ENCODE data around the gene GPR176. TPM values are rescaled to one million over a fixed set of nuclear protein-coding genes. Genes with fewer than 3 reads are reported as not detected.

Gene GPR176
- total RNA-seq, 1 donor from 2014 or later: 21.1 TPM

- H3K9me3 Mint-ChIP-seq (ENCODE audit: unreplicated experiment): no peaks in the 10 kb centered on the region
- no peak for TF ChIP-seq CTCF (IDR thresholded peaks at IDR 0.05)
- H3K4me1 Mint-ChIP-seq (ENCODE audit: unreplicated experiment): peaks cover 13% of the 10 kb centered on the region
- DNase-seq (ENCODE audit: extremely low spot score, unreplicated experiment): no peak
- H3K27me3 Mint-ChIP-seq (ENCODE audit: unreplicated experiment): no peaks in the 10 kb centered on the region
- H3K27ac Mint-ChIP-seq (ENCODE audit: unreplicated experiment): no peak overlapping the region
- no peak overlapping the region for H3K4me3 Mint-ChIP-seq (ENCODE audit: unreplicated experiment)
- no peaks in the 10 kb centered on the region for H3K36me3 Mint-ChIP-seq (ENCODE audit: unreplicated experiment)
Measured at GRCh38 chr15:39884351-39884750, 35.7 kb downstream of the GPR176 start.

- Mint-ChIP-seq H3K27me3 (ENCODE audit: unreplicated experiment) (no peaks in the 10 kb centered on the region), H3K27ac (ENCODE audit: unreplicated experiment) (no peak overlapping the region), H3K4me3 (ENCODE audit: unreplicated experiment) (no peak overlapping the region), H3K4me1 (ENCODE audit: unreplicated experiment) (peaks cover 2% of the 10 kb centered on the region), H3K36me3 (ENCODE audit: unreplicated experiment) (no peaks in the 10 kb centered on the region), H3K9me3 (ENCODE audit: unreplicated experiment) (no peaks in the 10 kb centered on the region)
- no peak for TF ChIP-seq CTCF (IDR thresholded peaks at IDR 0.05)
- DNase-seq (ENCODE audit: extremely low spot score, unreplicated experiment): no peak
Measured at GRCh38 chr15:39882602-39883001, 37.5 kb downstream of the GPR176 start.

- Mint-ChIP-seq H3K9me3 (ENCODE audit: unreplicated experiment) (no peaks in the 10 kb centered on the region), H3K27me3 (ENCODE audit: unreplicated experiment) (no peaks in the 10 kb centered on the region), H3K27ac (ENCODE audit: unreplicated experiment) (no peak overlapping the region), H3K4me1 (ENCODE audit: unreplicated experiment) (peaks cover 2% of the 10 kb centered on the region), H3K36me3 (ENCODE audit: unreplicated experiment) (no peaks in the 10 kb centered on the region), H3K4me3 (ENCODE audit: unreplicated experiment) (no peak overlapping the region)
- TF ChIP-seq CTCF (IDR thresholded peaks at IDR 0.05): no peak
- DNase-seq (ENCODE audit: extremely low spot score, unreplicated experiment): no peak
Measured at GRCh38 chr15:39881790-39882189, 38.3 kb downstream of the GPR176 start.

GRCh38 chr15:39880718-39881387 lies 39.2 kb downstream of the GPR176 start:
- H3K36me3 Mint-ChIP-seq (ENCODE audit: unreplicated experiment): no peaks in the 10 kb centered on the region
- H3K4me3 Mint-ChIP-seq (ENCODE audit: unreplicated experiment): no peak overlapping the region

GRCh38 chr15:39878406-39878785 lies 41.7 kb downstream of the GPR176 start:
- TF ChIP-seq CTCF (IDR thresholded peaks at IDR 0.05): no peak
- peaks cover 2% of the 10 kb centered on the region for H3K4me1 Mint-ChIP-seq (ENCODE audit: unreplicated experiment)
- no peak for DNase-seq (ENCODE audit: extremely low spot score, unreplicated experiment)
- H3K27me3 Mint-ChIP-seq (ENCODE audit: unreplicated experiment): no peaks in the 10 kb centered on the region
- no peaks in the 10 kb centered on the region for H3K36me3 Mint-ChIP-seq (ENCODE audit: unreplicated experiment)
- H3K9me3 Mint-ChIP-seq (ENCODE audit: unreplicated experiment): no peaks in the 10 kb centered on the region
- no peak overlapping the region for H3K27ac Mint-ChIP-seq (ENCODE audit: unreplicated experiment)
- no peak overlapping the region for H3K4me3 Mint-ChIP-seq (ENCODE audit: unreplicated experiment)

More at GRCh38 chr15:39880718-39881387, 39.2 kb downstream of the GPR176 start:
- no peak for TF ChIP-seq CTCF (IDR thresholded peaks at IDR 0.05)
- Mint-ChIP-seq H3K27me3 (ENCODE audit: unreplicated experiment) (no peaks in the 10 kb centered on the region), H3K9me3 (ENCODE audit: unreplicated experiment) (no peaks in the 10 kb centered on the region), H3K27ac (ENCODE audit: unreplicated experiment) (no peak overlapping the region), H3K4me1 (ENCODE audit: unreplicated experiment) (peaks cover 2% of the 10 kb centered on the region)
- no peak for DNase-seq (ENCODE audit: extremely low spot score, unreplicated experiment)
